Progenitor cell of endocrine pancreas (in vitro differentiated cells): ENCODE results near the gene PRDM4. TPM values are rescaled to one million over a fixed set of nuclear protein-coding genes. Genes with fewer than 3 reads are reported as not detected.

Experiments
- DNase-seq: peaks from one replicate; pipeline ENCODE4 v3.0.0; 2021; ENCODE audit warnings: low spot score; ENCODE audit not compliant: unreplicated experiment
- H3K27ac Mint-ChIP-seq: 2 replicates; pipeline ENCODE4 v1.8.0; 2021; ENCODE audit warnings: mild to moderate bottlenecking, moderate library complexity, mixed read lengths
- H3K27me3 Mint-ChIP-seq: 2 replicates; pipeline ENCODE4 v1.8.0; 2021; ENCODE audit warnings: mixed read lengths
- H3K36me3 Mint-ChIP-seq: 2 replicates; pipeline ENCODE4 v1.8.0; 2022; ENCODE audit warnings: mixed read lengths; ENCODE audit not compliant: insufficient read depth
- H3K4me1 Mint-ChIP-seq: 2 replicates; pipeline ENCODE4 v1.8.0; 2021; ENCODE audit warnings: low read depth, mixed read lengths
- H3K4me3 Mint-ChIP-seq: 2 replicates; pipeline ENCODE4 v1.8.0; 2021; ENCODE audit warnings: low read depth, mild to moderate bottlenecking, moderate library complexity, mixed read lengths
- H3K9me3 Mint-ChIP-seq: 2 replicates; pipeline ENCODE4 v1.8.0; 2021; ENCODE audit warnings: low read depth, mixed read lengths
- CTCF ChIP-seq: fragments of 200-600 bp; sonication (generic); IDR thresholded peaks from one replicate; pipeline ENCODE4 v1.5.0; 2021; ENCODE audit warnings: antibody characterized with exemption, mild to moderate bottlenecking; ENCODE audit not compliant: unreplicated experiment
- total RNA-seq: library from RNA; stranded (reverse); gene quantifications from 2 replicates; pipeline ENCODE4 v1.2.1, GENCODE V29; 2021

The PRDM4 gene
- total RNA-seq, 1 donor from 2014 or later, result 34.0 TPM

- H3K9me3 Mint-ChIP-seq, result no peaks in the 10 kb centered on the region
- no peak overlapping the region for H3K27ac Mint-ChIP-seq
- DNase-seq, result no peak
- H3K36me3 Mint-ChIP-seq, result peaks cover 1% of the 10 kb centered on the region
- TF ChIP-seq CTCF, result no peak
- peaks cover 8% of the 10 kb centered on the region for H3K4me1 Mint-ChIP-seq
- H3K4me3 Mint-ChIP-seq, result no peak overlapping the region
- peaks cover 10% of the 10 kb centered on the region for H3K27me3 Mint-ChIP-seq
These were observed 3.7 kb upstream of the PRDM4 start for GRCh38 chr12:107764626-107765025.

DNA sequence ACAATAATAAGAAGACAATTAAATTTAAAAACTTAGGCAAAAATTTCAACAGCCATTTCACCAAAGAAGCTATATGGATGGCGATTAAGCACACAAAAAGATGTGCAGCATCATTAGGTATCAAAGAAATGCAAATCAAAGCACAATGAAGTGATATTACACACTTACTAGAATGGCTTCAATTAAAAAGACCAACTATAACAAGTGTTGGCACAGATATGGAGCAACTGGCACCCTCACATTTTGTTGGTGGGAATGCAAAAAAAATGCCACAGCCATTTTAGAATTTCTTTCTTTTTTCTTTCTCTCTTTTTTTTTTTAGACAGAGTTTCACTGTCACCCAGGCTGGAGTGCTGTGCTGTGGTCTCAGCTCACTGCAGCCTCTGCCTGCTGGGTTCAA is 1.9 kb upstream of the PRDM4 start:
- Mint-ChIP-seq H3K4me1 (peaks cover 17% of the 10 kb centered on the region), H3K9me3 (no peaks in the 10 kb centered on the region), H3K36me3 (peaks cover 1% of the 10 kb centered on the region), H3K27ac (no peak overlapping the region), H3K4me3 (no peak overlapping the region), H3K27me3 (peaks cover 10% of the 10 kb centered on the region)
- TF ChIP-seq CTCF, result no peak
- no peak for DNase-seq

- DNase-seq, result no peak
- Mint-ChIP-seq H3K4me1 (peaks cover 17% of the 10 kb centered on the region), H3K9me3 (no peaks in the 10 kb centered on the region), H3K27me3 (peaks cover 2% of the 10 kb centered on the region), H3K27ac (peak overlapping the region; percentile 85), H3K36me3 (peaks cover 6% of the 10 kb centered on the region), H3K4me3 (peak overlapping the region; percentile 89)
- no peak for TF ChIP-seq CTCF
These were observed 566 bp upstream of the PRDM4 start for GRCh38 chr12:107761502-107761904.

DNA sequence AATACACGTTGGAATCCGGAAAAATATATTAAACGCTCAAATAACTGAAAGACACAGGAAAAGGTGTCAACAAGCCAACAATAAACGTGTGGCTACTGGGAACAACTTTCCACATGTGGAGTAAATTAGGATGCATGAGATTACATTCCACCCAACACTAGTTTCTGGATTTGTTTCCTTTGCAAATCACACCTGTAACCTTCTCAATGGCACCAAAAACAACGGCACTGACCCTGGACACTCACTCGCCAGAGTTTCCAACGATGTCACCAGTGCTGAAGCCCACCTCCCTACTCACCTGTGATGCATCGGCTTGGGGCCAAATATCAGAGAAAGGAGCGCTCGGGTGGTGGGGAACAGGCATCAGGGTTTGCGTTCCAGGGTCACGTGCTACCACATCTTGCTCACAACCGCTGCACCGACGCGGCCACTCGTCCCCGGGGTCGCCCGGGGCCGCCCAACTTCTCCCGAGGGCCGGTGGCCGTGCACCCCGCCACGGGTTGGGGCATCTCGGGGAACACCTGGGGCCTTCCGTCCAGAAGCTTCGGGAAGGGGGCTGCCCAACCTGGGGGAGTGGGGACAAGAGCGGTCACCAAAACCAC is 629 bp downstream of the PRDM4 start:
- H3K9me3 Mint-ChIP-seq, result no peaks in the 10 kb centered on the region
- no peak for TF ChIP-seq CTCF
- H3K27me3 Mint-ChIP-seq, result no peaks in the 10 kb centered on the region
- peak overlapping the region; percentile 89 for H3K4me3 Mint-ChIP-seq
- peak overlapping the region; percentile 96 for H3K27ac Mint-ChIP-seq
- peak; percentile 15 for DNase-seq
- H3K4me1 Mint-ChIP-seq, result peaks cover 17% of the 10 kb centered on the region
- peaks cover 6% of the 10 kb centered on the region for H3K36me3 Mint-ChIP-seq

DNA sequence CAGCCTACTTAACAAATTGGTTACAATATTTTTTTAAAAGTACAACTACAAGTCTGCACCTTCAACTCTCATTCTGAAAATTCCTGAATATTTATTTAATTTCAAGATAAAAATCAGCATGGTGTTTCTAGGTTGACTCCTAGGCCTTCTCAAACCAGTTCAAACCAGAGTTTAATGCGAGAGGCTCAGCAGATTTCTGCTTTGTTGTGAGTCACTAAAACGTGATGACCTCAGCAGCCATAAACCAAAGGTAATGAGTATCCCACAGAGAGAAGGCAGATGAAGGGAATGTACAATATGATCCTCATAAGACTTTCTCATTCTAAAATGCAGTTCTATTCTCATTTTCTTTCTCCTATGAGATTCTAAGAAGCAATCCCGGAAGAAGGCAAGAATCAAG is 1.5 kb downstream of the PRDM4 start:
- Mint-ChIP-seq H3K27ac (peak overlapping the region; percentile 96), H3K4me3 (peak overlapping the region; percentile 89), H3K36me3 (peaks cover 6% of the 10 kb centered on the region), H3K4me1 (peaks cover 17% of the 10 kb centered on the region), H3K9me3 (no peaks in the 10 kb centered on the region), H3K27me3 (no peaks in the 10 kb centered on the region)
- TF ChIP-seq CTCF, result no peak
- no peak for DNase-seq
